Activated CD8-positive, alpha-beta memory T cell treated with anti-CD3 and anti-CD28 coated beads for 4 hours (primary cell): Measurements from ENCODE around the gene FMN2.

ENCODE experiments used
- DNase-seq, 2 donors: peaks; one replicate each; pipeline ENCODE4 v3.0.0-alpha.2; 2020; ENCODE audit warnings: low read depth in 2 of 2

FMN2 gene

GRCh38 chr1:240098534-240098933 is 6.9 kb downstream of the FMN2 start:
- DNase-seq = no peak

GRCh38 chr1:240099329-240099728 is 7.6 kb downstream of the FMN2 start:
- no peak for DNase-seq

GRCh38 chr1:240099748-240100147 is 8.1 kb downstream of the FMN2 start:
- DNase-seq = no peak

- no peak for DNase-seq
Observed at GRCh38 chr1:240100371-240100934, 8.8 kb downstream of the FMN2 start.

- DNase-seq = no peak
Observed at GRCh38 chr1:240101306-240101705, 9.6 kb downstream of the FMN2 start.

- no peak for DNase-seq
Observed at GRCh38 chr1:240101737-240102136, 10.1 kb downstream of the FMN2 start.

- DNase-seq = no peak
Observed at GRCh38 chr1:240104672-240105071, 13.0 kb downstream of the FMN2 start.

GRCh38 chr1:240107058-240107684 is 15.5 kb downstream of the FMN2 start:
- no peak for DNase-seq

- no peak for DNase-seq
Observed at GRCh38 chr1:240109130-240109529, 17.4 kb downstream of the FMN2 start.

- DNase-seq = no peak
Observed at GRCh38 chr1:240109920-240110636, 18.4 kb downstream of the FMN2 start.

GRCh38 chr1:240111558-240111957 is 19.9 kb downstream of the FMN2 start:
- DNase-seq = no peak

GRCh38 chr1:240114222-240114621 is 22.5 kb downstream of the FMN2 start:
- no peak for DNase-seq

GRCh38 chr1:240115831-240116230 is 24.1 kb downstream of the FMN2 start:
- no peak for DNase-seq

GRCh38 chr1:240116831-240117769 is 25.4 kb downstream of the FMN2 start:
- DNase-seq = no peak

- DNase-seq = no peak
Observed at GRCh38 chr1:240117930-240118329, 26.2 kb downstream of the FMN2 start.

GRCh38 chr1:240122639-240123613 is 31.2 kb downstream of the FMN2 start:
- DNase-seq = no peak

- no peak for DNase-seq
Observed at GRCh38 chr1:240126821-240127220, 35.1 kb downstream of the FMN2 start.

- no peak for DNase-seq
Observed at GRCh38 chr1:240128366-240128765, 36.7 kb downstream of the FMN2 start.

GRCh38 chr1:240134113-240134512 is 42.4 kb downstream of the FMN2 start:
- no peak for DNase-seq

GRCh38 chr1:240134596-240134995 is 42.9 kb downstream of the FMN2 start:
- DNase-seq = no peak

- DNase-seq = no peak
Observed at GRCh38 chr1:240136402-240136801, 44.7 kb downstream of the FMN2 start.
